Endothelial cell of umbilical vein (primary cell): Measurements from ENCODE around the gene ZNF37A. TPM values are rescaled to one million over a fixed set of nuclear protein-coding genes. Genes with fewer than 3 reads are reported as not detected.
"Not testable (repeated sequence)": the region's sequence is repeated elsewhere in the genome, so short reads cannot be mapped to it uniquely, and the experiment has no call there.

Experiments used
- BruUV-seq: library from RNA; stranded (reverse); fragments of 400-500 nt; replicated peaks from 2 replicates; lab custom pipeline; 2021; lab: Mats Ljungman, UMichigan
- CTCF ChIA-PET: fragments of 300-600, 350-600 bp; sonication (Branson Sonifier 250); formaldehyde crosslinking; loops from one replicate; lab custom pipeline; 2021; ENCODE audit warnings: antibody characterized with exemption, inconsistent platforms; lab: Charles Lee
- POLR2A ChIA-PET: fragments of 300-600, 350-600 bp; sonication (Branson Sonifier 250); formaldehyde crosslinking; loops from one replicate; lab custom pipeline; 2021; ENCODE audit warnings: antibody characterized with exemption, inconsistent platforms; lab: Charles Lee
- DNase-seq: peaks from one replicate; pipeline ENCODE4 v3.0.0-alpha.2; 2011; ENCODE audit warnings: low read depth, low spot score
- FAIRE-seq: peaks from 2 replicates; lab custom pipeline; 2011; peaks lifted over from hg19 to GRCh38; lab: Jason Lieb, UNC
- H2AFZ ChIP-seq: 2 replicates; pipeline ENCODE4 v1.6.0; 2012; ENCODE audit warnings: low read depth, low read length, control low read depth, inconsistent platforms
- H3K27ac ChIP-seq: 2 replicates; pipeline ENCODE4 v1.5.1; 2011; ENCODE audit warnings: low read depth, mild to moderate bottlenecking, control low read depth, low read length, moderate library complexity; ENCODE audit not compliant: insufficient read depth
- H3K27me3 ChIP-seq, 2 experiments: 2 replicates each; pipeline versions ENCODE4 v1.6.0 to v1.6.1; 2011; ENCODE audit warnings: low read length in 2 of 2, mixed read lengths in 1 of 2; ENCODE audit not compliant: control insufficient read depth in 2 of 2, insufficient read depth in 2 of 2
- H3K36me3 ChIP-seq, 2 experiments: 2 replicates in 1 of 2; 3 replicates in 1 of 2; pipeline ENCODE4 v1.5.1; 2011; ENCODE audit warnings: low read length in 2 of 2, mild to moderate bottlenecking in 1 of 2, moderate library complexity in 1 of 2; ENCODE audit not compliant: control insufficient read depth in 2 of 2, insufficient read depth in 2 of 2; ENCODE audit errors: extremely low read depth in 1 of 2
- H3K4me1 ChIP-seq: 3 replicates; pipeline ENCODE4 v1.5.1; 2011; ENCODE audit warnings: mild to moderate bottlenecking, low read length; ENCODE audit not compliant: control insufficient read depth, insufficient read depth; ENCODE audit errors: extremely low read depth
- H3K4me2 ChIP-seq: 2 replicates; pipeline ENCODE4 v1.6.1; 2011; ENCODE audit warnings: low read length, control low read depth, mixed read lengths; ENCODE audit not compliant: insufficient read depth
- H3K4me3 ChIP-seq, 3 experiments: fragments of 200-600 bp in 1 of 3; sonication (generic), shearing (Covaris generic) in 1 of 3; replicated peaks in 1 of 3; 2 replicates each; pipeline ENCODE4 v1.5.1; 2011 to 2016; ENCODE audit warnings: control low read depth in 3 of 3, low read length in 3 of 3, mild to moderate bottlenecking in 2 of 3, inconsistent platforms in 1 of 3, low read depth in 1 of 3, moderate library complexity in 1 of 3; ENCODE audit not compliant: insufficient read depth in 1 of 3
- H3K79me2 ChIP-seq: 2 replicates; pipeline ENCODE4 v1.6.0; 2012; ENCODE audit warnings: low read length, inconsistent platforms; ENCODE audit not compliant: control insufficient read depth, insufficient read depth
- H3K9ac ChIP-seq: replicated peaks from 2 replicates; pipeline ENCODE3; 2011; ENCODE audit warnings: low read length, control low read depth; ENCODE audit not compliant: insufficient read depth; ENCODE audit errors: extremely low read depth
- H3K9me1 ChIP-seq: replicated peaks from 3 replicates; pipeline ENCODE4 v1.6.0; 2011; ENCODE audit warnings: mild to moderate bottlenecking, low read length; ENCODE audit not compliant: control insufficient read depth, insufficient read depth; ENCODE audit errors: extremely low read depth
- H3K9me3 ChIP-seq: replicated peaks from 2 replicates; pipeline ENCODE4 v1.5.1; 2012; ENCODE audit warnings: low read length, inconsistent platforms; ENCODE audit not compliant: control insufficient read depth, insufficient read depth
- H4K20me1 ChIP-seq: replicated peaks from 2 replicates; pipeline ENCODE3; 2011; ENCODE audit warnings: mild to moderate bottlenecking, low read length; ENCODE audit not compliant: control insufficient read depth, insufficient read depth; ENCODE audit errors: extremely low read depth
- CTCF ChIP-seq, 2 donors: IDR thresholded peaks; 1 replicate in 1 of 2; 2 replicates in 1 of 2; pipeline ENCODE4 v1.5.1; 2011; ENCODE audit warnings: low read length in 2 of 2, mild to moderate bottlenecking in 2 of 2, moderate library complexity in 2 of 2, control low read depth in 1 of 2, inconsistent platforms in 1 of 2, low read depth in 1 of 2; ENCODE audit not compliant: insufficient read depth in 1 of 2; ENCODE audit errors: extremely low read depth in 1 of 2
- EZH2 ChIP-seq: IDR thresholded peaks from 2 replicates; pipeline ENCODE4 v1.6.1; 2012; ENCODE audit warnings: borderline replicate concordance, low read depth, mild to moderate bottlenecking, moderate library complexity, low read length, inconsistent platforms; ENCODE audit not compliant: severe bottlenecking
- FOS ChIP-seq: IDR thresholded peaks from 2 replicates; pipeline ENCODE4 v1.6.1; 2011; ENCODE audit warnings: mild to moderate bottlenecking, low read length, moderate library complexity, borderline replicate concordance; ENCODE audit not compliant: insufficient read depth
- GATA2 ChIP-seq: IDR thresholded peaks from 2 replicates; pipeline ENCODE4 v1.7.0; 2011; ENCODE audit warnings: low read depth, mild to moderate bottlenecking, moderate library complexity, mixed read lengths, low read length; ENCODE audit not compliant: insufficient read length, insufficient read depth
- JUN ChIP-seq: IDR thresholded peaks from 2 replicates; pipeline ENCODE4 v1.6.1; 2011; ENCODE audit warnings: borderline replicate concordance, low read depth; ENCODE audit not compliant: insufficient read length, insufficient read depth
- MYC ChIP-seq: IDR thresholded peaks from one replicate; pipeline ENCODE4 v1.6.1; 2011; ENCODE audit warnings: mild to moderate bottlenecking, low read depth, low read length
- POLR2A ChIP-seq: IDR thresholded peaks from 2 replicates; pipeline ENCODE4 v1.6.1; 2012; ENCODE audit warnings: low read depth, mild to moderate bottlenecking, control low read depth, low read length
- POLR2AphosphoS5 ChIP-seq: IDR thresholded peaks from 2 replicates; pipeline ENCODE4 v1.6.1; 2012; ENCODE audit warnings: low read depth, mild to moderate bottlenecking, control low read depth, low read length, moderate library complexity; ENCODE audit not compliant: insufficient read depth
- dilution Hi-C: fragments of 300-500 bp; cut with MboI; formaldehyde crosslinking; loops from one replicate; pipeline ENCODE4 v1.15.0; 2019; ENCODE audit warnings: low sequenced_read_pairs; ENCODE audit not compliant: extremely low pct_ligation_motif_present
- intact Hi-C: fragments of 100-400 bp; cut with micrococcal nuclease; formaldehyde crosslinking; loops from one replicate; pipeline ENCODE4 v1.10.0; 2022
- polyA plus RNA-seq, 4 experiments: library from polyadenylated mRNA; depleted of rRNA in 3 of 4; stranded (reverse) in 3 of 4; unstranded in 1 of 4; fragments of >200 nt; gene quantifications; 2 replicates each; pipeline versions ENCODE4 v1.2.1 to v1.2.3, GENCODE V29; 2011 to 2012; ENCODE audit warnings: missing spikeins in 1 of 4
- total RNA-seq: library from RNA; stranded (reverse); gene quantifications from 2 replicates; pipeline ENCODE4 v1.2.3, GENCODE V29; 2021
- TF ChIP-seq, protein P1 (sequence below): IDR thresholded peaks from 2 replicates; pipeline ENCODE4 v1.6.1; 2011; ENCODE audit not compliant: insufficient read depth, insufficient read length

Gene ZNF37A
- total and polyA plus RNA-seq, 2 donors (not counting 3 experiments of a cell fraction or from before 2014, with no cell fraction given), result 3.4 to 14.5 TPM

GRCh38 chr10:38147686-38148085, 53.5 kb downstream of the ZNF37A start:
- no peak overlapping the region for H3K4me3 ChIP-seq
- H3K27me3 ChIP-seq, result no peaks in the 10 kb centered on the region
- dilution Hi-C loops (no loop called here), intact Hi-C loops (no loop called here)
- no peaks in the 10 kb centered on the region for H3K9me1 ChIP-seq
- no peaks in the 10 kb centered on the region for H3K36me3 ChIP-seq
- no peaks in the 10 kb centered on the region for H4K20me1 ChIP-seq
- POLR2A ChIA-PET, result no interaction called here
- H3K27ac ChIP-seq, result no peak overlapping the region
- TF ChIP-seq JUN (no peak), MYC (no peak), CTCF (IDR thresholded peaks at IDR 0.05; ENCODE audit: extremely low read depth in 1 of 2, insufficient read depth in 1 of 2, low read depth in 1 of 2, low read length in 2 of 2) (no peak), EZH2 (no peak), POLR2AphosphoS5 (no peak), GATA2 (no peak), POLR2A (no peak), FOS (no peak)
- TF ChIP-seq, protein P1, sequence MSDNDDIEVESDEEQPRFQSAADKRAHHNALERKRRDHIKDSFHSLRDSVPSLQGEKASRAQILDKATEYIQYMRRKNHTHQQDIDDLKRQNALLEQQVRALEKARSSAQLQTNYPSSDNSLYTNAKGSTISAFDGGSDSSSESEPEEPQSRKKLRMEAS, result no peak
- FAIRE-seq, result no peak
- H3K9me3 ChIP-seq, result no peaks in the 10 kb centered on the region
- BruUV-seq, result no TSS peak
- no peak for DNase-seq
- H3K9ac ChIP-seq, result no peak overlapping the region
- no peaks in the 10 kb centered on the region for H3K79me2 ChIP-seq
- no peak overlapping the region for H3K4me2 ChIP-seq
- CTCF ChIA-PET, result no interaction called here
- no peak overlapping the region for H2AFZ ChIP-seq
- no peaks in the 10 kb centered on the region for H3K4me1 ChIP-seq

GRCh38 chr10:38150891-38151463, 56.8 kb downstream of the ZNF37A start:
- BruUV-seq, H3K4me2 ChIP-seq, H3K9me1 ChIP-seq, H3K36me3 ChIP-seq, H4K20me1 ChIP-seq, POLR2A ChIA-PET, CTCF ChIA-PET, H3K27me3 ChIP-seq, H3K4me3 ChIP-seq, H3K79me2 ChIP-seq, H2AFZ ChIP-seq, dilution Hi-C loops, FAIRE-seq, intact Hi-C loops, H3K4me1 ChIP-seq, DNase-seq, H3K27ac ChIP-seq, H3K9ac ChIP-seq, H3K9me3 ChIP-seq: not testable (repeated sequence)
